ENCODE results near the gene SERPIND1. TPM values are rescaled to one million over a fixed set of nuclear protein-coding genes. Genes with fewer than 3 reads are reported as not detected.
A peak's percentile ranks its signal among the peaks of the same experiment; 100 is the strongest.

SERPIND1 gene
- total and polyA plus RNA-seq, 2 experiments from 2014 or later = not detected

DNA sequence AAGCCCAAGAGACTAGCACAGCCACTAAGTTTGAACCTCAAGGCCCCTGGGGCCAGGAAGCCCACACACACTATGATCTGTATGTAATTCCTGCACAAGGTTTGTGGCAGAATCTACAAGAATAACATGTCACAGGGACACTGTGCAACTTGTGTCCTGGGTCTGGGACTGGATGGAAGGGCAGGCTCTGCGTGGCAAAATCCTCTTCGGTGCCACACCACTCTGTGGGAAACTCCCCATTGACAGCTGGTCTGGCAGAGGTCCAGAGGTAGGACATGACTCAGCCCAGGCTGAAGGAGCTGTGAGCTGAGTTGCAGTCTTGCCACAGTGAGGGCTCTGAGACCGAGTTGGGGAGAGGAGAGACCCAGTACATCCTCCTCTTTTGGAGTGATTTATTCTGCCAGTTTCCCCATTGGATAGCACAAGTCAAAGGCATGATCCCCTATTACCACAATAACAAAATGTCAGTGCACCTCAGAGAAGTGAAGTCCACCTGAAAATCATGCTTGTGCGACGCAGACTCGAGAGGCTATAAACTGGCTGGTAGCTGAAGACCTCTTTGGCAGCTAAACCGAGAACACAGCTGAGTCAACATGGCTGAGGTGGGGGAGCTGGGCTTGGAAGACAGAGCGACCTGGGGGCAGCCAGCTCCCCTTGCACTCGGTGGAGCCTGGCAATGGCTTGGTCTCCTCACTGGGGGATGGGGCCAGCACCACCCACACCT lies 23.3 kb upstream of the SERPIND1 start (continued):
- TF ChIP-seq, protein P1, sequence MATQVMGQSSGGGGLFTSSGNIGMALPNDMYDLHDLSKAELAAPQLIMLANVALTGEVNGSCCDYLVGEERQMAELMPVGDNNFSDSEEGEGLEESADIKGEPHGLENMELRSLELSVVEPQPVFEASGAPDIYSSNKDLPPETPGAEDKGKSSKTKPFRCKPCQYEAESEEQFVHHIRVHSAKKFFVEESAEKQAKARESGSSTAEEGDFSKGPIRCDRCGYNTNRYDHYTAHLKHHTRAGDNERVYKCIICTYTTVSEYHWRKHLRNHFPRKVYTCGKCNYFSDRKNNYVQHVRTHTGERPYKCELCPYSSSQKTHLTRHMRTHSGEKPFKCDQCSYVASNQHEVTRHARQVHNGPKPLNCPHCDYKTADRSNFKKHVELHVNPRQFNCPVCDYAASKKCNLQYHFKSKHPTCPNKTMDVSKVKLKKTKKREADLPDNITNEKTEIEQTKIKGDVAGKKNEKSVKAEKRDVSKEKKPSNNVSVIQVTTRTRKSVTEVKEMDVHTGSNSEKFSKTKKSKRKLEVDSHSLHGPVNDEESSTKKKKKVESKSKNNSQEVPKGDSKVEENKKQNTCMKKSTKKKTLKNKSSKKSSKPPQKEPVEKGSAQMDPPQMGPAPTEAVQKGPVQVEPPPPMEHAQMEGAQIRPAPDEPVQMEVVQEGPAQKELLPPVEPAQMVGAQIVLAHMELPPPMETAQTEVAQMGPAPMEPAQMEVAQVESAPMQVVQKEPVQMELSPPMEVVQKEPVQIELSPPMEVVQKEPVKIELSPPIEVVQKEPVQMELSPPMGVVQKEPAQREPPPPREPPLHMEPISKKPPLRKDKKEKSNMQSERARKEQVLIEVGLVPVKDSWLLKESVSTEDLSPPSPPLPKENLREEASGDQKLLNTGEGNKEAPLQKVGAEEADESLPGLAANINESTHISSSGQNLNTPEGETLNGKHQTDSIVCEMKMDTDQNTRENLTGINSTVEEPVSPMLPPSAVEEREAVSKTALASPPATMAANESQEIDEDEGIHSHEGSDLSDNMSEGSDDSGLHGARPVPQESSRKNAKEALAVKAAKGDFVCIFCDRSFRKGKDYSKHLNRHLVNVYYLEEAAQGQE (IDR thresholded peaks at IDR 0.05; ENCODE audit: unreplicated experiment) = no peak
- TF ChIP-seq EZH2 (IDR thresholded peaks at IDR 0.05; ENCODE audit: low read depth, unreplicated experiment) (no peak), ZNF114 (CRISPR knock-in tag; IDR thresholded peaks at IDR 0.05) (no peak), JUNB (IDR thresholded peaks at IDR 0.05; ENCODE audit: unreplicated experiment) (no peak), NANOG (IDR thresholded peaks at IDR 0.05; ENCODE audit: borderline replicate concordance) (no peak), CREB1 (CRISPR knock-in tag; IDR thresholded peaks at IDR 0.05; ENCODE audit: low read depth) (no peak)

DNA sequence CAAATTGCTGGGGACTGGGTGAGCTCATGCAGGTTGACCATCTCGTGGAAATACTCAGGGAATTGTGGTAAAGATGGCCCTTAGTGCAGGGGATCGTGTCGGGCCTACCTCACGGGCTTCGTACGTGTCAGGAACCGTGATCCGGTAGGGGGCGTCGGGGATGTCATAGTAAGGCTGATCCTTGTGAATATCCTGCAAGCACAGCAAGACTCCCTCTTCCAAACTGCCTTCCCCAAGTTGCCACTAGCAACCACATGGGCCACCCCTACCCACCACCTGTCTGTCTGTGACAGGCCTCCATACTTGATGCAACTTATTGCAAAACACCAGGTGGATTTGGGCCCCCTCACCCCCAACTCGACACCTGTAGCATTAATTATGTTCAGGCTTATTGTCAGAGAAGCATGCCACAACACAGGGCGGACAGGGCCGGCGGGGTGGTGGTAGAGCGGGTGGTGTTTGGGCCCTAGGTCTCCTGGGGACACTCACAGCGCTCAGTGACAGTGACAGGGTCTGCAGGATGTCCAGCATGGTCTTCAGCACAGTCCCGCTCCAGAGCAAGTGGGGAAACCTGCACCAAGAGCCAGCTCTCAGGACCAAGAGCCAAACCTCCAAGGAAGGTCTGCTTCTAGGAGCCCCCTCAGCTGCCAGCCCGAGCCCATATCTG lies 22.6 kb upstream of the SERPIND1 start:
- no peaks in the 10 kb centered on the region for H3K9me2 ChIP-seq (ENCODE audit: insufficient read depth)
- Mint-ChIP-seq H3K9me3 (no peaks in the 10 kb centered on the region), H3K27me3 (ENCODE audit: insufficient read depth, low read depth, poor library complexity) (peaks cover 10% of the 10 kb centered on the region), H3K36me3 (ENCODE audit: low read depth) (peaks cover 2% of the 10 kb centered on the region; the same call in 1 of the 3 replicates), H3K27ac (no peak overlapping the region), H3K4me3 (no peak overlapping the region), H3K4me1 (no peaks in the 10 kb centered on the region)
- no peak overlapping the region for H3K4me3 ChIP-seq
- no peaks in the 10 kb centered on the region for H3K4me1 ChIP-seq (ENCODE audit: insufficient read depth)
- H3K27me3 ChIP-seq (ENCODE audit: insufficient read depth) = no peaks in the 10 kb centered on the region
- ATAC-seq (peak; percentile 90), DNase-seq (ENCODE audit: low spot score) (peak; percentile 75)
- H2AFZ ChIP-seq = no peak overlapping the region
- no peaks in the 10 kb centered on the region for H3F3A ChIP-seq (replicated peaks; ENCODE audit: low read depth)
- no peak overlapping the region for H3K4me2 ChIP-seq
- H3K27ac ChIP-seq (ENCODE audit: low read depth) = no peak overlapping the region
- H3K79me2 ChIP-seq (replicated peaks; ENCODE audit: insufficient read depth) = no peaks in the 10 kb centered on the region
- H3K36me3 ChIP-seq (ENCODE audit: insufficient read depth) = no peaks in the 10 kb centered on the region
- no peaks in the 10 kb centered on the region for H4K20me1 ChIP-seq (replicated peaks; ENCODE audit: insufficient read depth)
- TF ChIP-seq EZH2 (IDR thresholded peaks at IDR 0.05; ENCODE audit: low read depth, unreplicated experiment) (no peak), JUNB (IDR thresholded peaks at IDR 0.05; ENCODE audit: unreplicated experiment) (no peak), EZH2phosphoT487 (IDR thresholded peaks at IDR 0.05; ENCODE audit: unreplicated experiment) (no peak)
- TF ChIP-seq, protein P2, sequence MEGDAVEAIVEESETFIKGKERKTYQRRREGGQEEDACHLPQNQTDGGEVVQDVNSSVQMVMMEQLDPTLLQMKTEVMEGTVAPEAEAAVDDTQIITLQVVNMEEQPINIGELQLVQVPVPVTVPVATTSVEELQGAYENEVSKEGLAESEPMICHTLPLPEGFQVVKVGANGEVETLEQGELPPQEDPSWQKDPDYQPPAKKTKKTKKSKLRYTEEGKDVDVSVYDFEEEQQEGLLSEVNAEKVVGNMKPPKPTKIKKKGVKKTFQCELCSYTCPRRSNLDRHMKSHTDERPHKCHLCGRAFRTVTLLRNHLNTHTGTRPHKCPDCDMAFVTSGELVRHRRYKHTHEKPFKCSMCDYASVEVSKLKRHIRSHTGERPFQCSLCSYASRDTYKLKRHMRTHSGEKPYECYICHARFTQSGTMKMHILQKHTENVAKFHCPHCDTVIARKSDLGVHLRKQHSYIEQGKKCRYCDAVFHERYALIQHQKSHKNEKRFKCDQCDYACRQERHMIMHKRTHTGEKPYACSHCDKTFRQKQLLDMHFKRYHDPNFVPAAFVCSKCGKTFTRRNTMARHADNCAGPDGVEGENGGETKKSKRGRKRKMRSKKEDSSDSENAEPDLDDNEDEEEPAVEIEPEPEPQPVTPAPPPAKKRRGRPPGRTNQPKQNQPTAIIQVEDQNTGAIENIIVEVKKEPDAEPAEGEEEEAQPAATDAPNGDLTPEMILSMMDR (conservative IDR thresholded peaks at IDR 0.05; ENCODE audit: low read depth in 2 of 2) = peak; percentile 30 to 54; a peak in 2 of 4 replicates
- TF ChIP-seq, protein P1 (IDR thresholded peaks at IDR 0.05; ENCODE audit: unreplicated experiment) = no peak

Measured in GM23338 (cell line).